Large intestine (tissue), 3 donors: ENCODE data around the gene SLC6A11. TPM values are rescaled to one million over a fixed set of nuclear protein-coding genes. Genes with fewer than 3 reads are reported as not detected.

Source experiments
- DNase-seq, 2 donors: peaks; one replicate each; pipeline versions ENCODE4 v3.0.0 to v3.0.0-alpha.2; 2013
- H3K27ac ChIP-seq: one replicate; pipeline ENCODE4 v1.5.1; 2013; ENCODE audit warnings: low read length
- H3K27me3 ChIP-seq: 2 replicates; pipeline ENCODE4 v1.6.1; 2013; ENCODE audit warnings: low read length; ENCODE audit not compliant: control insufficient read depth, insufficient read depth
- H3K36me3 ChIP-seq: 2 replicates; pipeline ENCODE4 v1.6.1; 2013; ENCODE audit warnings: low read length; ENCODE audit not compliant: control insufficient read depth, insufficient read depth
- H3K4me1 ChIP-seq: one replicate; pipeline ENCODE4 v1.6.1; 2013; ENCODE audit warnings: low read length; ENCODE audit not compliant: control insufficient read depth, insufficient read depth
- H3K4me3 ChIP-seq: one replicate; pipeline ENCODE4 v1.5.1; 2013; ENCODE audit warnings: low read length
- H3K9me3 ChIP-seq: one replicate; pipeline ENCODE4 v1.6.1; 2013; ENCODE audit warnings: mild to moderate bottlenecking, low read depth, low read length, moderate library complexity; ENCODE audit not compliant: control insufficient read depth
- WGBS: methylation state at CpG from one replicate; pipeline ENCODE4 v1.1.5; 2013; ENCODE audit warnings: low lambda C conversion rate; ENCODE audit not compliant: insufficient coverage; 5-methylcytosine and 5-hydroxymethylcytosine counted together
- polyA plus RNA-seq: library from polyadenylated mRNA; unstranded; fragments of 120-200 nt; gene quantifications from one replicate; pipeline ENCODE4 v1.2.1, GENCODE V29; 2013

SLC6A11 gene
- polyA plus RNA-seq, 1 donor: 0.07 TPM

DNA sequence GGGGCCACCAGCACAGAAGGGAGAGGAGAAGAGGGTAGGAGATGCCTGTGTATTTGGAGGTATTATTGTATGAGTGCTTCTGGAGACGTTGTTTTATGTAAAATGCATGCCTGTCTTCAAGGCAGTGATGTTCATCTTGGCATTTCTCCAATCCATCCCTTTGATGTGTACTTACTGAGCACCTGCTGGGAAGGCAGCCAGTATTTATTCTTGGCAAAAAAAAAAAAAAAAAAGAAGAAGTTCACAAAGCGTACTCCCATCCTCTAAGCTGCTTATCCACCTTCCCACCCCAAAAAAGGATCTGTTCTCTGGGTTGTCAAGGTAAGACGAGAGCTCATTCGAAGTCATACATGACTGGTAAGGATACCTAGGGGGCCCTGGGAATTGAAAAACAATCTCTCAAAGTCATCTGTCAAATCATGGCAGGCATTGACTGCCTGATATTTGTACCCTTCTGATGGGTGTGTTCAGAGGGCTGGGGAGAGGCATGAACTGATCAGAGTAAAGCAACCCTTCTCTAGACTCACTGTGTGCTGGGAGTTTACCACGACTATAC lies 146.5 kb downstream of the SLC6A11 start:
- H3K4me1 ChIP-seq: no peaks in the 10 kb centered on the region
- DNase-seq: no peak
- WGBS: no CpG with 5 or more reads among the region's 5 CpGs
- no peaks in the 10 kb centered on the region for H3K9me3 ChIP-seq
- H3K27me3 ChIP-seq: no peaks in the 10 kb centered on the region
- H3K27ac ChIP-seq: no peak overlapping the region
- no peaks in the 10 kb centered on the region for H3K36me3 ChIP-seq
- no peak overlapping the region for H3K4me3 ChIP-seq

GRCh38 chr3:10964537-10965167 lies 148.6 kb downstream of the SLC6A11 start:
- H3K4me1 ChIP-seq: no peaks in the 10 kb centered on the region
- H3K9me3 ChIP-seq: no peaks in the 10 kb centered on the region
- no CpG with 5 or more reads among the region's 6 CpGs for WGBS
- H3K27me3 ChIP-seq: peaks cover 3% of the 10 kb centered on the region
- no peaks in the 10 kb centered on the region for H3K36me3 ChIP-seq
- DNase-seq: no peak
- no peak overlapping the region for H3K27ac ChIP-seq
- no peak overlapping the region for H3K4me3 ChIP-seq

GRCh38 chr3:10968401-10968800 lies 152.4 kb downstream of the SLC6A11 start:
- no peak for DNase-seq

DNA sequence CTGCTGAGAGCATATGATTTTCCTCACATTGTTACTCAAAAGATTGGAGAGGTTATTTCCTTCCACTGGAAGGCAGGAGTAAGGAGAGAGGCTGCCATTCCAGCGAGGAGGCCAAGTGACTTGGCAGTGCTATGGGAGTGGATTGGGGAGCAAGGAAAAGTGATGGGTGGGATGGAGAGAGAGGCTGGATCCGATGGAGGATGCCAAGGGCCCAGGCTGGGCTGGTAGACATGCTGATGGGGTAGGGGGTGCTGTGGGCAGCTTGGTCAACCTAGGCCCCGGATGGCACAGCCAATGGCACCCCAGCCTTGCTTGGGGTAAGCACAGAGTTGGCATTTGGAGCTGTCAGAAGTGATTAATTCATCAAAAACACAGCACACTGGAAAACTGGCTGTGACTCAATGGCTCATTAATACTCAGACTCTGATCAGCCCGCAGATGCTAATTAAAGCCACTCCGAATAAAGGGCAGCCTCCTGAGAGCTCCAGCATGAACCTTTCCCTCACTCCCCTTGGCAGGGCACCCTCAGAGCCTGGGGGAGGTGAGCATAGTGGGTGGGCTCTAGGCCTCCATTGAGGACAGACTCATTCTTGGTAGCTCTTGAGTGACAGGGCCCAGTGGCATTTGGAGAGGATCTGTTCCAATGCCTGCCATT lies 154.4 kb downstream of the SLC6A11 start:
- no peak overlapping the region for H3K27ac ChIP-seq
- peaks cover 23% of the 10 kb centered on the region for H3K27me3 ChIP-seq
- DNase-seq: no peak
- H3K4me1 ChIP-seq: no peaks in the 10 kb centered on the region
- no peaks in the 10 kb centered on the region for H3K36me3 ChIP-seq
- WGBS: no CpG with 5 or more reads among the region's 5 CpGs
- no peaks in the 10 kb centered on the region for H3K9me3 ChIP-seq
- H3K4me3 ChIP-seq: no peak overlapping the region

More at GRCh38 chr3:10968401-10968800, 152.4 kb downstream of the SLC6A11 start:
- no peaks in the 10 kb centered on the region for H3K4me1 ChIP-seq
- peaks cover 19% of the 10 kb centered on the region for H3K27me3 ChIP-seq
- H3K9me3 ChIP-seq: no peaks in the 10 kb centered on the region
- WGBS: no CpG with 5 or more reads among the region's 4 CpGs
- H3K27ac ChIP-seq: no peak overlapping the region
- H3K36me3 ChIP-seq: no peaks in the 10 kb centered on the region
- no peak overlapping the region for H3K4me3 ChIP-seq

- WGBS: no CpG with 5 or more reads among the region's 10 CpGs
- Histone ChIP-seq H3K36me3 (no peaks in the 10 kb centered on the region), H3K27ac (no peak overlapping the region), H3K27me3 (peaks cover 27% of the 10 kb centered on the region), H3K4me1 (no peaks in the 10 kb centered on the region), H3K4me3 (no peak overlapping the region), H3K9me3 (no peaks in the 10 kb centered on the region)
- DNase-seq: no peak
Observed at GRCh38 chr3:10972072-10972782, 156.2 kb downstream of the SLC6A11 start.

- no peak for DNase-seq
- Histone ChIP-seq H3K9me3 (no peaks in the 10 kb centered on the region), H3K27me3 (peaks cover 27% of the 10 kb centered on the region), H3K4me1 (no peaks in the 10 kb centered on the region), H3K36me3 (no peaks in the 10 kb centered on the region), H3K27ac (no peak overlapping the region), H3K4me3 (no peak overlapping the region)
- WGBS: no CpG with 5 or more reads among the region's 13 CpGs
Observed at GRCh38 chr3:10973046-10973595, 157.1 kb downstream of the SLC6A11 start.

- H3K4me1 ChIP-seq: no peaks in the 10 kb centered on the region
- H3K36me3 ChIP-seq: no peaks in the 10 kb centered on the region
- WGBS: 60% methylated on average over 1 of the region's 7 CpGs
- H3K27ac ChIP-seq: no peak overlapping the region
- no peak overlapping the region for H3K4me3 ChIP-seq
- H3K9me3 ChIP-seq: no peaks in the 10 kb centered on the region
- DNase-seq: no peak
- peaks cover 24% of the 10 kb centered on the region for H3K27me3 ChIP-seq
Observed at GRCh38 chr3:10974131-10974530, 158.1 kb downstream of the SLC6A11 start.

- no peak for DNase-seq
- no CpG with 5 or more reads among the region's 7 CpGs for WGBS
- Histone ChIP-seq H3K27ac (no peak overlapping the region), H3K27me3 (peaks cover 24% of the 10 kb centered on the region), H3K9me3 (no peaks in the 10 kb centered on the region), H3K4me3 (no peak overlapping the region), H3K4me1 (no peaks in the 10 kb centered on the region), H3K36me3 (no peaks in the 10 kb centered on the region)
Observed at GRCh38 chr3:10974746-10975375, 158.8 kb downstream of the SLC6A11 start.

- H3K36me3 ChIP-seq: no peaks in the 10 kb centered on the region
- no peak overlapping the region for H3K27ac ChIP-seq
- DNase-seq: no peak
- no CpG with 5 or more reads among the region's 1 CpG for WGBS
- no peak overlapping the region for H3K4me3 ChIP-seq
- no peaks in the 10 kb centered on the region for H3K4me1 ChIP-seq
- H3K27me3 ChIP-seq: peaks cover 26% of the 10 kb centered on the region
- no peaks in the 10 kb centered on the region for H3K9me3 ChIP-seq
Observed at GRCh38 chr3:10975695-10976234, 159.7 kb downstream of the SLC6A11 start.

DNA sequence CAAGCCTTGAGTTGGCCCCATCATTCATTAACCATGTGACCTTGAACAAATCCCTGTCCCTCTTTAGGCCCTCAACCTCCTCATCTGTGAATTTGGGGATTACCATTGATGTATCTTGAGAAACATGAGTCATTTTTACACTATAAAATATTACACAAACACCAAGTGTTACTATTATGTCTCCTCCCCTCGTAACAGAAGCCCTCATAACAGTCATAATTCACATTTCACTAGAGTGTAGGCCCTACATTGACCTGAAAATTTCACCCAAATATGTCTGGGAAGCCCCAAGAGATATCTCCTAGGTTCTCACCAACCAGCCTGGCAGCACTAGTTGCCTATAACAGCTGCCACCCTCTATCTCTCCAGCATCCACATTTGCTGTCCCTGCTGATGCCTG lies 160.7 kb downstream of the SLC6A11 start:
- no peaks in the 10 kb centered on the region for H3K9me3 ChIP-seq
- no peak overlapping the region for H3K27ac ChIP-seq
- H3K36me3 ChIP-seq: no peaks in the 10 kb centered on the region
- H3K4me1 ChIP-seq: no peaks in the 10 kb centered on the region
- 100% methylated on average over 1 of the region's 1 CpG for WGBS
- peaks cover 30% of the 10 kb centered on the region for H3K27me3 ChIP-seq
- H3K4me3 ChIP-seq: no peak overlapping the region
- DNase-seq: no peak
